AML-193 (cell line): ENCODE measurements around the gene NEK8.
A peak's percentile ranks its signal among the peaks of the same experiment; 100 is the strongest.
"Not testable (repeated sequence)": the region's sequence is repeated elsewhere in the genome, so short reads cannot be mapped to it uniquely, and the experiment has no call there.

Experiments used
- DNase-seq, 2 experiments: peaks; one replicate each; lab custom pipeline; 2025; lab: John Stamatoyannopoulos, UW

Gene NEK8

DNA sequence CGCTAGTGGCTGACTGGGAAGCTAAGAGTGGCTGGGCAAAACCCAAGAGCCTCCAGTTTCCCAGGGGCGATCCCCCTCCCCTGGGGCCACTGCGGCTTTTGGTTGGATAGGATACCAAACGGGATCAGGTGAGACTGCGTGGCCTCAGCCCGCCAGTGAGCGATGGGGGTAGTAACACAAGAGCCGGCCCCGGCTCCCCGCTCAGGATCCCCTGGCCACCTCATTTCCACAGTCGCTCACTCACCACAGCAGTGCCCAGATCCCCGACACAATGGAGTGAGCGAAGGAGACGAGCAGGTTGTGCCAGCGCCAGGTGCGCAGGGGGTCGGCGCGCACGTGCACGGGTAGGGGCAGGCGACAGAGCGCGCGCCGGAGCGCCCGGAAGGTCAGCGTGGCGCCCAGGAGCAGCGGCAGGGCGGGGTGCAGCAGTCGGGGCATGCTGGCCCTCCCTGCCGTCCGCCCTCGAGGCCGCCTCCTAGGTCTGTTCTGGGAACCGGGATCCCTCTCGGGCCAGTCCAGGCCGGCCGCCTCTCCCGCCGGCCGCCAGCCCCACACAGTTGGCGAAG lies 2.8 kb upstream of the NEK8 start:
- DNase-seq, result peak; percentile 70 to 80

DNA sequence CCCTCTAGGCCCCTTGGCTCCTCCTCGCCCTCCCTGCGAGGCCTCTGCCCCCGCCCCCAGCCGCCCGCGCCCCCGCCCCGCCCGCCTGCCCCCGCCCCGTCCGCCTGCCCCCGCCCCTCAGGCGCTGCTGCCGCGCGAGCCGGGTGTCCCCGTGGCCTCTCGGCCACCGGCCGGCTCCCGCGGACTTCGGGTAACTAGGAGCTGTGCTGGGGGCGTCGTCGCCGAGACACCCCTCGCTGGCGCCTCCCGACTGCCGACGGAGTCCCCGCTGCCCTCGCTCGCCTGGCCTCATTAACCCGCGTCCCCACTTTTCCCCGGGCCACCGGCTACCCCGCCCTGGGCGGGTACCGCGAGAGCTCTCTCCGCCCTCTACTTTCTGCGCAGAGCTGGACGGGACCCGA lies 2.4 kb upstream of the NEK8 start, which contains the start of gene TLCD1:
Gene TLCD1, minus strand, starts transcription at position 8 of the 401 bp plus-strand sequence. CDS start 136 bp downstream, outside the sequence.
- DNase-seq, result peak; percentile 70 to 80

DNA sequence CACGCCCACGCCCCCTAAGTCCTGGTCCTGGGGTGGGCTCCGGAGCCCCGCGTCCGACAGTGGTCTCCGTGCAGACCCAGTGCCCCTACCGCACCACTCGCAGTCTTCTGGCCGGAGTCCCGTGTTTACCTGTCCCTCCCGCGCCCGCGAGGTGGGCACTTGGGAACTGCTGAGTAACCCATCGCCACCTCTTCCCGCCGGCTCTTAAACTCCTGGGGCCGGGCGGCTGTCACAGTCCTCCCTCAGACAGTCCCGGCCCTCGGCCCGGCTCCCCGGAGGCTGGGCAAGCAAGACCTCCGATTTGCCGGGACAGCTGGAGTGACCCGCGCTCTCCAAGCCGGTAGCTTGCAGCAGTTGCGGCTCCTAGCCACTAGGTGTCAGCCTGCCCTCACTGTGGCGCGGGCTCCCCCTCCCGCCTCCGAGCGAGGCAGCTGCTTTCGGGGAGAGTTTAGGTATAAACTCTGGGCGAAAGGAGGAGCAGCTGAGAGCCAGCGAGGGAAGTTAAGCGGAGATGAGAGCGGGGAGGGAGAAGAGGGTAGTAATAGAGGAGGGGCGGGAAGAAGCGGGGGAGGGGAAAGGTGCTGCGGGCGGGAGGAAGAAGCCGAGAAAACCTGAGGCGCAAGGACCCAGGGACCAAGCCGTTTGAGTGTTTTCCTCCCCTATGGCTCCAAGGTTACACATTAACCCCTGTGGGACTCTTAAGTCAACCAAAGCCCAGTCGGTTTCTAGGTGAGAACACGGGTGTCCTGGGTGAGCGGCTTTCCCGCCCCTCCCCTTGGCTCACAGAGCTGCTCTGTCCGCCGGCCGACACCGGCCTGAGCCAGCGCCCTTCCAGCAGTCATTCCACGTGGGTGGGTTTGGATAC lies 1.7 kb upstream of the NEK8 start:
- peak; percentile 97 for DNase-seq

DNA sequence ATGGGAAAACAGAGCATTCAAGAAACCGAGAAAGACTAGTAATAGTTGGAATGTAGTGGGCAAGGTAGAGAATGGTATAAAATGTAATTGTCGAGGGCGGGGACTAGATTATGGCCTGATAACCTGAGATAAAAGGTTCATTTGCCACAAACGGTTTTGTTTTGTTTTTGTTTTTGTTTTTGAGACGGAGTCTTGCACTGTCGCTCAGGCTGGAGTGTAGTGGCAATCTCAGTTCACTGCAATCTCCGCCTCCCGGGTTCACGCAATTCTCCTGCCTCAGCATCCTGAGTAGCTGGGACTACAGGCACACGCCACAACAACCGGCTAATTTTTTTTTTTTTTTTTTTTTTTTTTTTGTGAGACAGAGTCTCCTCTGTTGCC lies 1.4 kb downstream of the NEK8 start:
- DNase-seq, result no peak

DNA sequence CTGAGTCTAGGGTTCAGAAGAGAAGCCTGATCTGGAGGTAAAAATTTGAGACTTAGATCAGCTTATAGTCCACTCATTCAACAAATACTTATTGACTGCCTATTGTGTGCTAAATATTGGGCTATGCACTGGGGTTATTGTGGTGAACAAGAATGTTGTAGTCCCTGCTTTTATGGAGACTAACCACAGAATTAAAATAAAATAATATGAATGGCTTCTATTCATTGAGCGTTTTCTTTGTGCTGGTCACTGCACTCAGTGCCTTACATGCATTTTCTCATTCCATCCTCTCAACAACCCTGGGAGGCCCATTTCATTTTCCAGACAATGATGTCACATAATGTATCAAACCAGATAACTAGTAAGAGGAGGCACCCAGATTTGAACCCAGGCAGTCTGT lies 4.8 kb downstream of the NEK8 start:
- DNase-seq, result no peak

DNA sequence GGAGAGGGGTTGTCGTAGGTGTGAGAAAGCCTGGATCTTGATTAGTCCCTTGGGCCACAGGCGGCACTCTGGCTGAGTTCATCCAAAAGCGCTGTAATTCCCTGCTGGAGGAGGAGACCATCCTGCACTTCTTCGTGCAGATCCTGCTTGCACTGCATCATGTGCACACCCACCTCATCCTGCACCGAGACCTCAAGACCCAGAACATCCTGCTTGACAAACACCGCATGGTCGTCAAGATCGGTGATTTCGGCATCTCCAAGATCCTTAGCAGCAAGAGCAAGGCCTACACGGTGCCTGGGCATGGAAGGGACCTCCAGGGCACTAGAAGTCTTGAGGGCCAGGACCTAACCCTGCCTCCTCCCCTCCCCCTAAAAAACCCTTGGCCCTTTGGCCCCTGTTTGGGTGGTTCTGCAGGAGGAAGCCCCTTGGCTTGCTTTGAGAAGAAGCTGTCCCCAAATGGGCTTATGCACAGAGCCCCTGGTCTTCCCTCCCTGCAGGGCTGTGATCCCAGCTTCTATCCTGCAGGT lies 6.2 kb downstream of the NEK8 start:
- DNase-seq, result no peak

DNA sequence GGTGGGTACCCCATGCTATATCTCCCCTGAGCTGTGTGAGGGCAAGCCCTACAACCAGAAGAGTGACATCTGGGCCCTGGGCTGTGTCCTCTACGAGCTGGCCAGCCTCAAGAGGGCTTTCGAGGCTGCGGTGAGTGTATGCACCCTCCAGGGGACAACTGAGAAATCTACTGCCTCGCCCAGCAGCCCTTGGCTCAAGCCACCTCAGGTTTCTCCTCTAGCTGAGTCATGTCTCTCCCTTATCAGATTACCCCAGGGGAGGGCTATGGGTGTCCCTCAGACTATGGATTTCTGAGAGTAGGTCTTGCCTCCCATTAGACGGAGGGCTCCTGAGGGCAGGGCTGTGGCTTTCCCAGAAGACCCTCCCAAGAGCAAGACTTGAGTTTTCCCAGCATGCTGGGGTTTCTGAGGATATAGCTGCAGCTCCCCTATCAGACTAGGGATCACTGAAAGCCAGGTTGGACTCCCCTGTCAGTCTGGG lies 6.7 kb downstream of the NEK8 start:
- no peak for DNase-seq

DNA sequence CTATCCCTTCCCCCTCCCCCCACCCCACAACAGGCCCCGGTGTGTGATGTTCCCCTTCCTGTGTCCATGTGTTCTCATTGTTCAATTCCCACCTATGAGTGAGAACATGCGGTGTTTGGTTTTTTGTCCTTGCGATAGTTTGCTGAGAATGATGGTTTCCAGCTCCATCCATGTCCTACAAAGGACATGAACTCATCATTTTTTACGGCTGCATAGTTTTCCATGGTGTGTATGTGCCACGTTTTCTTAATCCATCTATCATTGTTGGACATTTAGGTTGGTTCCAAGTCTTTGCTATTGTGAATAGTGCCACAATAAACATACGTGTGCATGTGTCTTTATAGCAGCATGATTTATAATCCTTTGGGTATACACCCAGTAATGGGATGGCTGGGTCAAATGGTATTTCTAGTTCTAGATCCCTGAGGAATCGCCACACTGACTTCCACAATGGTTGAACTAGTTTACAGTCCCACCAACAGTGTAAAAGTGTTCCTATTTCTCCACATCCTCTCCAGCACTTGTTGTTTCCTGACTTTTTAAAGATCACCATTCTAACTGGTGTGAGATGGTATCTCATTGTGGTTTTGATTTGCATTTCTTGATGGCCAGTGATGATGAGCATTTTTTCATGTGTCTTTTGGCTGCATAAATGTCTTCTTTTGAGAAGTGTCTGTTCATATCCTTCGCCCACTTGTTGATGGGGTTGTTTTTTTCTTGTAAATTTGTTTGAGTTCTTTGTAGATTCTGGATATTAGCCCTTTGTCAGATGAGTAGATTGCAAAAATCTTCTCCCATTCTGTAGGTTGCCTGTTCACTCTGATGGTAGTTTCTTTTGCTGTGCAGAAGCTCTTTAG lies 7.6 kb downstream of the NEK8 start:
- not testable (repeated sequence) for DNase-seq

DNA sequence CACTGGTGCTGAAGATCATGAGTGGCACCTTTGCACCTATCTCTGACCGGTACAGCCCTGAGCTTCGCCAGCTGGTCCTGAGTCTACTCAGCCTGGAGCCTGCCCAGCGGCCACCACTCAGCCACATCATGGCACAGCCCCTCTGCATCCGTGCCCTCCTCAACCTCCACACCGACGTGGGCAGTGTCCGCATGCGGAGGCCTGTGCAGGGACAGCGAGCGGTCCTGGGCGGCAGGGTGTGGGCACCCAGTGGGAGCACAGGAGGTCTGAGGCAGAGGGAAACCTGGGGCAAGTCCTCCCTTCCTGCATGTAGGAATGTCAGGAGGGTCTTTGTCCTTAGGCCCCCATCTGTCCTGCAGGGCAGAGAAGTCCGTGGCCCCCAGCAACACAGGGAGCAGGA lies 8.7 kb downstream of the NEK8 start:
- no peak for DNase-seq

DNA sequence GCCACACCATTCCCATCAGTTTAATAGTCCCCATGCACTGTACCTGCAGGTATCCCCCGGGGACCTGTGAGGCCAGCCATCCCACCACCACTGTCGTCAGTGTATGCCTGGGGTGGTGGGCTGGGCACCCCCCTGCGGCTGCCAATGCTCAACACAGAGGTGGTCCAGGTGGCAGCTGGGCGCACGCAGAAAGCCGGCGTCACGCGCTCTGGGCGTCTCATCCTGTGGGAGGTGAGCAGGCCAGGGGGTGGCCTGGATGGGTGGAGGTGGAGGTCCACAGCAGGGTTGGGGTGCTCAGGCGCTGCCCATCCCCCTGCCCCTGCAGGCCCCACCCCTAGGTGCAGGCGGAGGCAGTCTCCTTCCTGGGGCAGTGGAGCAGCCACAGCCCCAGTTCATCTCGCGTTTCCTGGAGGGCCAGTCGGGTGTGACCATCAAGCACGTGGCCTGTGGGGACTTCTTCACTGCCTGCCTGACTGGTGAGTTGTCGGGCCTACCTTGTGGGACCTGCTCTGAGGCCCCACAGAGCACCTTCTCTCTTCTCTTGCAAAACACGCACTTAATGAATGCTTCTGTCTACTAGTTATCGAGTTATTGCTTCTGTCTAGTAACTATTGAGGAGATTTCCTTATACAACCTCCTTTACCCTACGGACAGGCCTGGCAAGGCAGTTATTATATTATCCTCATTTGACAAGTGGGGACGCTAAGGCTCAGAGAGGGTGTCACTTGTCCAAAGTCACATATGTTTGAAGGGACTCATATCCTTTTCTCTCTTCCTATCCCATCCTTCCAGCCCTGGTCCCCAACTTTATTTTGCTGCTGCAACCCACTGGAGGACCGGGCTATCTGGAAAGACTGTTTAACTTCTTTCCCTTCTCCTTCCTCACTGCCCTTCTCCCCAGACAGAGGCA lies 9.4 kb downstream of the NEK8 start:
- no peak for DNase-seq

DNA sequence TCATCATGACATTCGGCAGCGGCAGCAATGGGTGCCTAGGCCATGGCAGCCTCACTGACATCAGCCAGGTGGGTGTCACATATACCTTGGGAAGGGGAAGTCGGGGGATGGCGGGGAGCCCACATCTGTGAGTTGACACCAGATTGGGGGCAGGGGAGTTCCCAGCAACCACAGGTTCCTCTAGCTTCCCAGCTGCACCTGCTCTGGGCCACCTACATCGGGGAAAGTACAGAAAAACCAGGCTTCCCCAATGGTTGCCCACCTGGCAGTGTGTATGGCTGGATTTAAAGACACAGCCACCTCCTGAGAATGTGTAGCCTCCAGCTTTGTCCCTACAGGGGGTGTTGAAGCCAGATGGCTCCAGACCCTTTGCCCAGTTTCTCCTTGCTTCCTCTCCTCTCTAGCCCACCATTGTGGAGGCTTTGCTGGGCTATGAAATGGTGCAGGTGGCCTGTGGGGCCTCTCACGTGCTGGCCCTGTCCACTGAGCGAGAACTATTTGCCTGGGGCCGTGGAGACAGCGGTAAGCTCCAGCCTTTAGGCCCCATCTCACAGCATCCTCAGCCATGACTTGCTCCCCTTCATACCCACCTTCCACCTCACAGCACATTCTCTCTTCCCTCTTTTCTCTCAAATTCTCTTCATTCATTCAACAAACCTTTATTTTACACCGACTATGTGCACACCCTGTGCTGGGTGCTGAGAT lies 10.2 kb downstream of the NEK8 start:
- DNase-seq, result no peak

DNA sequence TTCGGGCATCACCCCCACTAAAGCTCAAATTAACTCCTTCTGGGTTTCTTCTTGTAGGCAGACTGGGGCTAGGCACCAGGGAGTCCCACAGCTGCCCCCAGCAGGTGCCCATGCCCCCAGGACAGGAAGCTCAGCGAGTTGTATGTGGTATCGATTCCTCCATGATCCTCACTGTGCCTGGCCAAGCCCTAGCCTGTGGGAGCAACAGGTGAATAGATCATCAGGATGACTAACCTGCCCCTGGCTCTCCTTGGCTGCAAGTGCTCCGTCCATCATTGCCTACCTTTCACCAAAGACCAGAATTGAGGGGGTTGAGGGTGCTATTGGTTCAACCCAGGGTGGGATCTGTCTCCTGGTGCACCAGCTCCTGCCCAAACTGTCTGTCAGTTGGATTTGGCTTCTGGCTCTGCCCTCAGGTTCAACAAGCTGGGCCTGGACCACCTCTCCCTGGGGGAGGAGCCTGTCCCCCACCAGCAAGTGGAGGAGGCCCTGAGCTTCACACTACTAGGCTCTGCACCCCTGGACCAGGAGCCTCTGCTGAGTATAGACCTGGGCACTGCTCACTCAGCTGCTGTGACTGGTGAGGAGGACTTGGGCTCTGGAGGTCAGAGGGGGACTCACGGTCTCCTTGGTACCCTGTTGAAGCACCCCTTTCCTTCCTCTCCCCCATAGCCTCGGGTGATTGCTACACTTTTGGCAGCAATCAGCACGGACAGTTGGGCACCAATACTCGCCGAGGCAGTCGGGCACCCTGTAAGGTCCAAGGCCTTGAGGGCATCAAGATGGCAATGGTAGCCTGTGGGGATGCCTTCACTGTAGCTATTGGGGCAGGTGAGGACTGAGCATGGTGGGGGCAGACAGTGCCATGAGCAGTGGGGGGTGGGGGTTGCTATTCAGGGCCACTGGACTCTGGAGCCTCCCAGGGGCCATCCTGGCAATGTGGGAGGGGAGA lies 12.1 kb downstream of the NEK8 start:
- no peak for DNase-seq

DNA sequence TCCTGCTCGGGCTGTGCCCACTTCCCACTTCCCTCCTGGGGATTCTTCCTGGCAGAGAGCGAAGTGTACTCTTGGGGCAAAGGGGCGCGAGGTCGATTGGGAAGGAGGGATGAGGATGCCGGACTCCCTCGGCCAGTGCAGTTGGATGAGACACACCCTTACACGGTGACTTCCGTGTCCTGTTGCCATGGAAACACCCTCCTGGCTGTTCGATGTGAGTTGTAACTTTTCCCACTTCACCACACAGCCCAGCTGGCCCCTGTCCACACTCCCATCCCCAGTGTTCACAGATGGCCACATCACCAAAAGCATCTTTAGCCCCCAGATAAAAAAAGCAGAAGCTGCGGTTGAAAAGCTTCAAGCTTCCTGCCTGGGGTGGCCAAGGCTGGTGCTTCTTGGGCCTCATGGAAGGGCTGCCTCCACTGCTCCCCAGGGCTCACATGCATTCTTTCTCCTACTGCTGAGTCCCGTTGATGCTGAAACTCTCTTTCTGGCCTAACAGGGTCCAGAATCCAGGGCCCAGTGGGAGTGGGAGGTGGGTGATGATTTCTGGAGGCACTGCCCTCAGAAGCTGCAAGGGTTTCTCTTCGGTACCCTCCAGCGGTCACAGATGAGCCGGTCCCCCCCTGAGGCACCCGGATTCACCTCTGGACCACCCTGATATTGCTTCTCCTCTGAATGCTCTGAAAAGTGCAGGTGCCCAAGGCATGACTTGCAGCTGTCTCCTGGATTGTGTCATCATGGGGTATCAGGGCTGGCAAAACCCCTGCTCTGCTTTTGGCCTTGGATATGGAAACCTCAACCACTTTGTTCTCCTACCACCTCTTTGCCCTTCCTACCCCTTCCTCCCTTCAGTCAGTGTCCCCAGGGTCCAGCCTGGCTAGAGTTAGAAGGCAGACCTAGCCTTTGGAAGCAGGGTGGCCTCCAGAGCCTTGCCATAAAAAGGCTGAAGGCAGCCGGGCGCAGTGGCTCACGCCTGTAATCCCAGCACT lies 13.1 kb downstream of the NEK8 start:
- DNase-seq, result peak; percentile 93 to 97

DNA sequence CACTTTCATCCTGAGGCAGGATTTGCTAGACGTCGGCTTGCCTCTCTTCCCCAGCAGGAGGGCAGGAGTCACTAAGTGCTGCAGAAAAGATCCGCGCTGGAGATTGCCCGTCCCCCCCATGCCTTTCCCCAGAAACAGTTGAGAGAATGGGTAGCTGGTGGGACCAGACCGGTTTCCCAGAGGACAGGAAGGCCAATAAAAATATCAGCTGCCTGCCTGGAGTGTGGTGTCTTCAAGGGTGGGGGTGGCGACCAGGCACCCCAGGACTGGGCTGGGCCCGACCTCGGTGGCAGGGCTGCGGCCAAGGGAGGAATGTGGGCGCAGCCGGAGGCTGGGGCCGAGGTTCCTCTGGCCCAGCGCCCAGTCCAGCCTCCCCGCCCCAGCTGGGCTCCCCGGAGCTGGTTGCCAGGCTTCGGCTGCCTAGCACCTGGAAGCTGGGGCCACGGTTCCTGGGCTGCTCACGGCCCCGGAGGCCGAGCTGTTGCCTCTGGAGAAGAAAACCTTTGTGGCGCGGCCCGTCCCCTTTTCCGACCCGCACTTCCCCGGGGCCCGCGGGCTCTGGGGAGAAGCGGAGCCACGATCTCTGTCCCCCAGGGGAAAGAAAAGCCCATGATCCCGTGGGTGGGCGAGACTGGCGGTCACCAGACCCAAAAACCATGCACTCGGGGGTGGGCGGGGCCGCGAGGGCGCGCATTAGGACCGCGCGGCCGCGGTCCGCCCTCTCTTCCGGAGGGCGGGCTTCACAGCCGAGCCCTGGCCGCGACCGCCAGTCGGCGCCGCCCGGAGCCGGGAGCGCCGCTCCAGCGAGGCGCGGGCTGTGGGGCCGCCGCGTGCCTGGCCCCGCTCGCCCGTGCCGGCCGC lies 14.9 kb downstream of the NEK8 start, which contains the start of gene TRAF4:
Gene TRAF4, plus strand, starts transcription at position 769 of the 861 bp plus-strand sequence. CDS start 102 bp downstream, outside the sequence.
- DNase-seq, result peak; percentile 68 to 80

DNA sequence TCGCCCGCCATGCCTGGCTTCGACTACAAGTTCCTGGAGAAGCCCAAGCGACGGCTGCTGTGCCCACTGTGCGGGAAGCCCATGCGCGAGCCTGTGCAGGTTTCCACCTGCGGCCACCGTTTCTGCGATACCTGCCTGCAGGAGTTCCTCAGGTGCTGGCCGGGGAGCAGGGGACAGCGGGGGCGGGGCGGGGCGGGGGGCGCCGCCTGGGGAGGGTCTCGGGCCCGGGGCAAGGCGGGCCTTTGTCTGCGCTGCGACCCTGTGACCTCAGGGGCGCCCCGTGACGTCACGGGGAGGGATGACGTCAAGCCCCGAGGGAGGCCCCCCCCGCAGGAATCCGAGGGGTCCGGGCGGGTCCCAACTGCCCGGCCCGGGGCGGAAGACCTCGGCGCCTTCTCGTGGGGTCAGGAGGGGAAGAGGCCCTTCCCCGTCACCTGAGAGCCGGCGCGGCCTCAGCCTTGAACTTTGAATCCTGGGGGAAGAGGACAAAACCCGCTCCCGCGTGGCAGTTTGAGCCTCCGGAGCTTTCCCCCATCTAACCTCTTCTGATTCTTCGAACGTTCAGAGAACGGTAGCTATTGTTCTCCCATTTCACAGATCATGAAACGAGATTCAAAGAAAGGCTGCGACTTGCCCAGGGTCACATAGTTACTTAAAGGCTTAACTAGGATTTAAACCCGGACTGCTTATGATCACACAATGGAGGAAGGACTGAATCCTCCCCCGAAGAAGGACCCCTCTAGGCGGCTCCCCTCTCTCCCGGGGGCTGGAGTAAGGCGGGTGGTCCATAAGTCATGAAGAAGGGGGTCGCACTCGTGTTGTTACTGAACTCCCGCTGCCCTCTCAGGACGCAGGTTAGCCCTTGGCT lies 15.8 kb downstream of the NEK8 start:
- peak in 1 of 2 experiments; percentile 25 for DNase-seq
